Body of pancreas (tissue), 4 donors: ENCODE measurements around the gene NUP188. TPM values are rescaled to one million over a fixed set of nuclear protein-coding genes. Genes with fewer than 3 reads are reported as not detected.
A peak's percentile ranks its signal among the peaks of the same experiment; 100 is the strongest.

Source experiments
- ATAC-seq: fragments of 150-250 bp; one replicate; pipeline ENCODE4 v1.9.1; 2016
- DNase-seq, 4 donors: peaks; one replicate each; pipeline ENCODE4 v3.0.0-alpha.2; 2019
- H3K27ac ChIP-seq, 4 donors: fragments of 200-600 bp; sonication (generic); 1 replicate in 3 of 4; 2 replicates in 1 of 4; pipeline versions ENCODE4 v1.5.1 to v1.6.1; 2016 to 2019; ENCODE audit warnings: mild to moderate bottlenecking in 1 of 4, mixed read lengths in 1 of 4, moderate library complexity in 1 of 4
- H3K27me3 ChIP-seq, 2 donors: fragments of 200-600 bp; sonication (generic); one replicate each; pipeline ENCODE4 v1.6.0; 2016; ENCODE audit warnings: mild to moderate bottlenecking in 1 of 2
- H3K36me3 ChIP-seq, 2 donors: fragments of 200-600 bp; sonication (generic); replicated peaks in 1 of 2; 2 replicates each; pipeline ENCODE4 v1.5.1; 2016; ENCODE audit warnings: low read depth in 2 of 2; ENCODE audit not compliant: insufficient read depth in 1 of 2
- H3K4me1 ChIP-seq: fragments of 200-600 bp; sonication (generic); one replicate; pipeline ENCODE4 v1.6.0; 2016
- H3K4me3 ChIP-seq, 2 donors: fragments of 200-600 bp; sonication (generic); 1 replicate in 1 of 2; 2 replicates in 1 of 2; pipeline ENCODE4 v1.5.1; 2016 to 2019
- H3K9me3 ChIP-seq, 3 donors: fragments of 200-600 bp; sonication (generic); 1 replicate in 2 of 3; 2 replicates in 1 of 3; pipeline ENCODE4 v1.5.1; 2016
- POLR2A ChIP-seq, 3 donors: fragments of 450-650 bp; IDR thresholded peaks; one replicate each; pipeline ENCODE4 v1.6.1; 2016; ENCODE audit warnings: antibody characterized with exemption in 3 of 3, mild to moderate bottlenecking in 2 of 3
- WGBS, 2 donors: methylation state at CpG; one replicate each; pipeline ENCODE4 v1.1.5; 2017; 5-methylcytosine and 5-hydroxymethylcytosine counted together
- intact Hi-C: fragments of 100-400 bp; cut with DNase I; formaldehyde crosslinking; loops from one replicate; pipeline ENCODE4 v1.15.1; 2023
- total RNA-seq, 2 donors: library from RNA; depleted of rRNA; stranded (reverse); fragments of >200 nt; gene quantifications; one replicate each; pipeline ENCODE4 v1.1.0, GENCODE V29; 2016
- TF ChIP-seq, protein P1 (sequence below), 7 experiments: fragments of 450-650 bp in 4 of 7; fragments of 200-600 bp in 3 of 7; sonication (generic) in 3 of 7; IDR thresholded peaks; one replicate each; pipeline ENCODE4 v1.5.1; 2016 to 2019; ENCODE audit warnings: antibody characterized with exemption in 7 of 7

NUP188 gene
- total RNA-seq, 2 donors from 2014 or later = 15.2 to 18.9 TPM

DNA sequence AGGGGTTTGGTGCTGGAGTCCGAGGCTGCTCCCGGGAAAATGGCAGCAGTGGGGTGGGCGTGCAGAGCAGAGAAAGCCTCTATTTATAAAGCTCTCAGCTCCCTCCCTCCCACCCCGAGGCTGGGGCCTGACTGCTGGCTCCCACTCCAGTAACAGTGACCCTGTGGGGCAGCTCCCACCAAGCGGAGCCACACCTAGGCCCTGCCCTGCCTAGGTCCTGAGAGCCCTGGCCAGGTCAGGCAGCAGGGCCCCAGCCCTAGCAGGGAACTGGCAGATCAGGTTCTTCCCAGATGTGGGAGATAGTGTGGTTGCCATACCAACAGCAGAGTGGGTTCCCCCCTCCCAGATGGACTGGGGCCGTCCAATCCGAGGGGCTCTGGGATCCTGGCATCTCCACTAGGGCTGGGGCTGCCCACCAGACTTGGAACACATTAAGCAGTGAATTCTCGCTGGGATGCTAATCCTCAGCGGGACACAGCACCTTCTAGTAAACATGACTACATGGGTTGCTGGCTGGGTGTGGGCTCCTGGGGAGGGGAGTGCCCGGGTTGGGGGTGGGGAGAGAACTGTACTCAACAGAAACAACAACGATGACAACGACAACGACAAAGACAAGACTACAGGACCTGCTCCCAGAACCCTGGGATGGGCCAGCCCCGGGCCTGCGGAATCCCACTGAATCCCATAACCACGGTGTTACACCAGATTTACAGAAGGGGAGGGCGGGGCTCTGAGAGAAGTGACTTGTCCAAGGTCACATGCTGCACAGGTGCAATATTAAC lies 79.1 kb downstream of the NUP188 start:
- Histone ChIP-seq H3K27me3 (no peaks in the 10 kb centered on the region), H3K9me3 (no peaks in the 10 kb centered on the region), H3K27ac (peak overlapping the region; percentile 65 to 89 (median 78)), H3K4me1 (peaks cover 34% of the 10 kb centered on the region), H3K36me3 (no peaks in the 10 kb centered on the region), H3K4me3 (no peak overlapping the region)
- WGBS, 2 donors = 19 to 25% methylated on average over 9 to 17 of the region's 17 CpGs
- intact Hi-C loops = no loop called here
- ATAC-seq = peak; percentile 18
- DNase-seq = peak; percentile 65 to 80 (median 78)
- TF ChIP-seq, protein P1, sequence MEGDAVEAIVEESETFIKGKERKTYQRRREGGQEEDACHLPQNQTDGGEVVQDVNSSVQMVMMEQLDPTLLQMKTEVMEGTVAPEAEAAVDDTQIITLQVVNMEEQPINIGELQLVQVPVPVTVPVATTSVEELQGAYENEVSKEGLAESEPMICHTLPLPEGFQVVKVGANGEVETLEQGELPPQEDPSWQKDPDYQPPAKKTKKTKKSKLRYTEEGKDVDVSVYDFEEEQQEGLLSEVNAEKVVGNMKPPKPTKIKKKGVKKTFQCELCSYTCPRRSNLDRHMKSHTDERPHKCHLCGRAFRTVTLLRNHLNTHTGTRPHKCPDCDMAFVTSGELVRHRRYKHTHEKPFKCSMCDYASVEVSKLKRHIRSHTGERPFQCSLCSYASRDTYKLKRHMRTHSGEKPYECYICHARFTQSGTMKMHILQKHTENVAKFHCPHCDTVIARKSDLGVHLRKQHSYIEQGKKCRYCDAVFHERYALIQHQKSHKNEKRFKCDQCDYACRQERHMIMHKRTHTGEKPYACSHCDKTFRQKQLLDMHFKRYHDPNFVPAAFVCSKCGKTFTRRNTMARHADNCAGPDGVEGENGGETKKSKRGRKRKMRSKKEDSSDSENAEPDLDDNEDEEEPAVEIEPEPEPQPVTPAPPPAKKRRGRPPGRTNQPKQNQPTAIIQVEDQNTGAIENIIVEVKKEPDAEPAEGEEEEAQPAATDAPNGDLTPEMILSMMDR (IDR thresholded peaks at IDR 0.05) = no peak
- TF ChIP-seq POLR2A (IDR thresholded peaks at IDR 0.05) = no peak

DNA sequence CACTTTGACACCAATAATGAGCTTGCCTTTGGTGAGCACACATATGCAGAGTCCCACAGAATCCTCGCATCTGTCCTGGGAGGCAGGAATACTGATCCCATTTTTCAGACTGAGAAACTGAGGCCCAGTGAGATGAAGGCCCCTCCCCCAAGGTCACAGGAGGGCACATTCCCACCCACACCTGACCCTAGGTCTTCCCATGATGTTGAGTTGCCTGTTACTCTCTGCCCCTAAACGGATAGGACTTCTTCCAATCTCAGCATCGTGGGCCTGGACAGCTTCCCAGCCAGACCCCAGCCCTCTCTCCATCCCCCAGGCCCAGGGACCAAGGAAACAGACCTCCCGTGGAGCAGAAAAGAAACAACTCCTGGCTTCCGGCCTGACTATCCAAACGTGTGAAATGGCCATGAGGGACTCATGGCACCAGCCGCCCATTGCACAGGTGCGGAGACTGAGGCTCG lies 79.8 kb downstream of the NUP188 start:
- no peaks in the 10 kb centered on the region for H3K27me3 ChIP-seq
- H3K4me3 ChIP-seq = peak overlapping the region; percentile 21
- ATAC-seq (no peak), DNase-seq (no peak)
- 5 to 9% methylated on average over 4 to 9 of the region's 9 CpGs for WGBS, 2 donors
- H3K27ac ChIP-seq = peak overlapping the region; percentile 65 to 89 (median 78)
- intact Hi-C loops = no loop called here
- no peaks in the 10 kb centered on the region for H3K36me3 ChIP-seq
- TF ChIP-seq POLR2A (IDR thresholded peaks at IDR 0.05) = no peak
- TF ChIP-seq, protein P1 (IDR thresholded peaks at IDR 0.05) = peak in 1 of 7 experiments; percentile 4
- peaks cover 34% of the 10 kb centered on the region for H3K4me1 ChIP-seq
- no peaks in the 10 kb centered on the region for H3K9me3 ChIP-seq

DNA sequence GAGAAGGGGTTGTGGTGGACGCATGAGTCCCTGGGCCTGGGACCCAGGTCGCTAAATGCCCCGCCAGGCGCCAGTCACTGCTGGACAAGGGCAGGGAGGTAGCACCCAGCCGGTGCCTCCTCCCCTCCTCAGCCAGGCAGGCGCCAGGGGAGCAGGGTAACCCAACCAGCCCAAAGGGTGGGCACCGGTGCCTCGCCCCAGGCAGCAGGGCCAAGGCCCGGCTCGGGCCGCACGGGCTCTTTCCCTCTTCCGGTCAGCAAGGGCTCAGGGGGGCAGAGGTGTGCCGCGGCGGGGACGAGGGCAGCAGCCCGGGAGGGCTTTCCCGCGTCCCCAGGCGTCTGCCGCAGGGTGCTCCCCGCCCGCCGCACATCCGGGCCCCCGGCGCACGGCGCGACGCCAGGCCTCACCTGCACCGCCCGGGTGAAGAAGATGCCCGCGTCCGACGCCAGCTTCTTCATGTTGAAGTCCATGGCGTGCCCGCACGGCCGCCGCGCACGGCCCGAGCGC lies 80.2 kb downstream of the NUP188 start:
- Histone ChIP-seq H3K4me3 (peak overlapping the region; percentile 21), H3K4me1 (peaks cover 32% of the 10 kb centered on the region), H3K36me3 (no peaks in the 10 kb centered on the region), H3K27me3 (no peaks in the 10 kb centered on the region), H3K9me3 (no peaks in the 10 kb centered on the region), H3K27ac (peak overlapping the region; percentile 65 to 89 (median 78))
- TF ChIP-seq POLR2A (IDR thresholded peaks at IDR 0.05) = no peak
- TF ChIP-seq, protein P1 (IDR thresholded peaks at IDR 0.05) = peak in 1 of 7 experiments; percentile 3
- DNase-seq (peak; percentile 75 to 80 (median 78)), ATAC-seq (peak; percentile 56)
- intact Hi-C loops = no loop called here
- 1% methylated on average over 33 of the region's 47 CpGs; no CpG with 5 or more reads in 1 of the 2 donors for WGBS, 2 donors

DNA sequence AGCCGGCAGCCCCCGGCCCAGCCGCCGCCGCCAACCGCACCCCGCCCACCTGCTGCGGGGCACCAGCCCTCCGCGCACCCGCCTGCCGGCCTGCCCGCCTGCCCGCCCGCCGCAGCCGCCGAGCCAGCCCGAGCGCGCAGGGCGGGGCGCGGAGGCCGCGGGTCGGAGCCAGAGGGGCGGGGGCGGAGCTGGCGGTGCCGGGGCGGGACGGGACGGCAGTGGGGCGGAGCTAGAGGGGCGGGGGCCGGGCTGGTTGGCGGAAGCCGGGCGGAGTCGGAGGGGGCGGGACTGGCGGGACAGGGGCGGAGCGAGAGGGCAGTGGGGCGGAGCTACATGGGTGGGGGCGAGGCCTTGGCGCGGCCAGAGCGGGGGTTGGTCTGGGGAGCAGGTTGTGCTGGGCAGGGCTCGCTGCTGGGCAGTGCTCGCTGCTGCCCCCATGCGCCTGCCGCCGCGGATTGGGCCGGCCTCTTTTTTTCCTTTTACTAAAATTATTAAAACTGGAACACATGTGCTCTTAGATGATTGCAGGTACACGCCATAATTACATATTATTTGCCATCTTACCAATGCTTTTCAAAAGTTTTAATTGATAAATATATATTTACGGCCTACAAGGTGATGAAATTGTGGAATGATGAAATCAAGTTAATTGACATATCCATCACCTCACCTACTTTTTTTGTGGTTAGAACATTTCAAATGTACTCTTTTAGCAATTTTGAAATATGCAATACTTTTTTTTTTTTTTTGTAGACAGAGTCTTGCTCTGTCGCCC lies 80.9 kb downstream of the NUP188 start, which contains the start of gene SH3GLB2:
Gene SH3GLB2 (minus strand): TSS at position 140 of the 775 bp plus-strand sequence. CDS start 177 bp downstream, outside the sequence.
- TF ChIP-seq POLR2A (IDR thresholded peaks at IDR 0.05) = no peak
- TF ChIP-seq, protein P1 (IDR thresholded peaks at IDR 0.05) = peak; percentile 88 to 95 (median 91)
- DNase-seq (peak; percentile 93 to 97 (median 95)), ATAC-seq (peak; percentile 93)
- Histone ChIP-seq H3K4me3 (peak within 1 kb of the TSS; percentile 21), H3K27me3 (no peaks in the 10 kb centered on the region), H3K36me3 (no peaks in the 10 kb centered on the region), H3K4me1 (peaks cover 26% of the 10 kb centered on the region), H3K27ac (peak within 1 kb of the TSS; percentile 65 to 89 (median 78)), H3K9me3 (no peaks in the 10 kb centered on the region)
- 3% methylated on average over 8 to 29 of the region's 60 CpGs for WGBS, 2 donors
- intact Hi-C loops = no loop called here
